SK-N-SH (cell line): Measurements from ENCODE around the gene ST3GAL2. TPM values are rescaled to one million over a fixed set of nuclear protein-coding genes. Genes with fewer than 3 reads are reported as not detected.
"Not testable (repeated sequence)": the region's sequence is repeated elsewhere in the genome, so short reads cannot be mapped to it uniquely, and the experiment has no call there.

Experiments used
- CTCF ChIA-PET: fragments of 300-600, 350-600 bp; formaldehyde crosslinking; extraction: SDS; loops from one replicate; lab custom pipeline; 2021; lab: Yijun Ruan, JAX
- POLR2A ChIA-PET: fragments of 350-600 bp; sonication (Branson Sonifier 250); formaldehyde crosslinking; extraction: SDS; loops from one replicate; lab custom pipeline; 2020; ENCODE audit warnings: antibody characterized with exemption, inconsistent platforms; lab: Yijun Ruan, JAX
- DNase-seq: peaks from one replicate; pipeline ENCODE4 v3.0.0; 2012
- H2AFZ ChIP-seq: fragments of 200-600 bp; sonication (generic); 2 replicates; pipeline ENCODE4 v1.8.1; 2016; ENCODE audit warnings: antibody characterized with exemption, mild to moderate bottlenecking, low read depth
- H3F3A ChIP-seq: fragments of 200-600 bp; sonication (generic); replicated peaks from 2 replicates; pipeline ENCODE3; 2016; ENCODE audit warnings: antibody characterized with exemption, mild to moderate bottlenecking; ENCODE audit not compliant: insufficient read depth
- H3K27ac ChIP-seq, 2 experiments: fragments of 200-500 bp in 1 of 2; fragments of 200-600 bp in 1 of 2; sonication (Bioruptor generic) in 1 of 2; sonication (generic), shearing (Covaris generic) in 1 of 2; 2 replicates each; pipeline versions ENCODE4 v1.5.1 to v1.6.1; 2014 to 2016; ENCODE audit warnings: low read depth in 2 of 2, inconsistent platforms in 1 of 2, low read length in 1 of 2, mild to moderate bottlenecking in 1 of 2, mixed read lengths in 1 of 2
- H3K27me3 ChIP-seq: fragments of 200-600 bp; sonication (generic), shearing (Covaris generic); 2 replicates; pipeline ENCODE4 v1.6.1; 2016; ENCODE audit warnings: mixed run types; ENCODE audit not compliant: insufficient read depth
- H3K36me3 ChIP-seq, 2 experiments: fragments of 200-500 bp in 1 of 2; fragments of 200-600 bp in 1 of 2; sonication (Bioruptor generic) in 1 of 2; sonication (generic) in 1 of 2; replicated peaks in 1 of 2; 2 replicates each; pipeline versions ENCODE3 to v1.5.1; 2014 to 2016; ENCODE audit warnings: low read length in 1 of 2, mild to moderate bottlenecking in 1 of 2; ENCODE audit not compliant: insufficient read depth in 2 of 2, control insufficient read depth in 1 of 2
- H3K4me1 ChIP-seq, 2 experiments: fragments of 200-500 bp in 1 of 2; fragments of 200-600 bp in 1 of 2; sonication (Bioruptor generic) in 1 of 2; sonication (generic), shearing (Covaris generic) in 1 of 2; 2 replicates each; pipeline versions ENCODE4 v1.5.1 to v1.6.1; 2014 to 2016; ENCODE audit warnings: low read depth in 1 of 2, low read length in 1 of 2, mixed run types in 1 of 2; ENCODE audit not compliant: insufficient read depth in 2 of 2, control insufficient read depth in 1 of 2
- H3K4me2 ChIP-seq: fragments of 200-600 bp; sonication (generic), shearing (Covaris generic); 2 replicates; pipeline ENCODE4 v1.6.1; 2017; ENCODE audit warnings: mixed run types
- H3K4me3 ChIP-seq, 2 experiments: fragments of 200-500 bp in 1 of 2; fragments of 200-600 bp in 1 of 2; sonication (Bioruptor generic) in 1 of 2; sonication (generic), shearing (Covaris generic) in 1 of 2; 2 replicates each; pipeline versions ENCODE4 v1.5.1 to v1.8.1; 2014 to 2016; ENCODE audit warnings: low read depth in 2 of 2, inconsistent platforms in 1 of 2, low read length in 1 of 2, mild to moderate bottlenecking in 1 of 2, mixed read lengths in 1 of 2, moderate library complexity in 1 of 2
- H3K79me2 ChIP-seq: fragments of 200-600 bp; sonication (generic); 2 replicates; pipeline ENCODE4 v1.8.1; 2017; ENCODE audit warnings: mild to moderate bottlenecking; ENCODE audit not compliant: insufficient read depth
- H3K9ac ChIP-seq: fragments of 200-600 bp; sonication (generic); 2 replicates; pipeline ENCODE4 v1.6.1; 2017; ENCODE audit warnings: mixed run types
- H3K9me2 ChIP-seq: fragments of 200-600 bp; sonication (generic); 2 replicates; pipeline ENCODE4 v1.6.1; 2017; ENCODE audit warnings: mixed run types
- H3K9me3 ChIP-seq: fragments of 200-600 bp; sonication (generic); 2 replicates; pipeline ENCODE4 v1.6.1; 2017; ENCODE audit warnings: mixed run types, mild to moderate bottlenecking, moderate library complexity
- H4K20me1 ChIP-seq: fragments of 200-600 bp; sonication (generic); 2 replicates; pipeline ENCODE4 v1.6.1; 2017; ENCODE audit warnings: mild to moderate bottlenecking, mixed run types; ENCODE audit not compliant: insufficient read depth
- ELF1 ChIP-seq: IDR thresholded peaks from 2 replicates; pipeline ENCODE4 v1.4.0; 2012
- GABPA ChIP-seq: IDR thresholded peaks from 2 replicates; pipeline ENCODE4 v1.4.0; 2012; ENCODE audit warnings: low read depth, mild to moderate bottlenecking
- RAD21 ChIP-seq: IDR thresholded peaks from 2 replicates; pipeline ENCODE4 v1.6.1; 2012; ENCODE audit warnings: mild to moderate bottlenecking, low read length
- RXRA ChIP-seq: IDR thresholded peaks from 2 replicates; pipeline ENCODE4 v1.4.0; 2012; ENCODE audit warnings: low read depth, mild to moderate bottlenecking, borderline replicate concordance
- SMC3 ChIP-seq: IDR thresholded peaks from 2 replicates; pipeline ENCODE4 v1.6.1; 2012; ENCODE audit warnings: low read depth, low read length, improper control_type of control experiment
- TEAD4 ChIP-seq: IDR thresholded peaks from 2 replicates; pipeline ENCODE4 v1.4.0; 2012; ENCODE audit warnings: mild to moderate bottlenecking, borderline replicate concordance; ENCODE audit not compliant: insufficient read depth
- WGBS: methylation state at CpG from one replicate; pipeline ENCODE4 v1.1.6; 2017; ENCODE audit warnings: low lambda C conversion rate; 5-methylcytosine and 5-hydroxymethylcytosine counted together
- polyA plus RNA-seq, 3 experiments: library from polyadenylated mRNA; depleted of rRNA; stranded (reverse); fragments of >200 nt; gene quantifications; 2 replicates each; pipeline ENCODE4 v1.2.3, GENCODE V29; 2012
- TF ChIP-seq, protein P1 (sequence below): IDR thresholded peaks from 2 replicates; pipeline ENCODE4 v1.4.0; 2012; ENCODE audit warnings: low read depth
- TF ChIP-seq, protein P2 (sequence below): IDR thresholded peaks from 2 replicates; pipeline ENCODE4 v1.4.0; 2012; ENCODE audit warnings: low read depth, borderline replicate concordance
- TF ChIP-seq, protein P3 (sequence below): fragments of 200-600 bp; sonication (generic); IDR thresholded peaks from 2 replicates; pipeline ENCODE4 v1.6.1; 2017; ENCODE audit warnings: antibody characterized with exemption, mild to moderate bottlenecking, moderate library complexity

ST3GAL2 gene
- polyA plus RNA-seq, 1 of the 3 experiments (the other 2 are of a cell fraction), result 19.9 TPM

DNA sequence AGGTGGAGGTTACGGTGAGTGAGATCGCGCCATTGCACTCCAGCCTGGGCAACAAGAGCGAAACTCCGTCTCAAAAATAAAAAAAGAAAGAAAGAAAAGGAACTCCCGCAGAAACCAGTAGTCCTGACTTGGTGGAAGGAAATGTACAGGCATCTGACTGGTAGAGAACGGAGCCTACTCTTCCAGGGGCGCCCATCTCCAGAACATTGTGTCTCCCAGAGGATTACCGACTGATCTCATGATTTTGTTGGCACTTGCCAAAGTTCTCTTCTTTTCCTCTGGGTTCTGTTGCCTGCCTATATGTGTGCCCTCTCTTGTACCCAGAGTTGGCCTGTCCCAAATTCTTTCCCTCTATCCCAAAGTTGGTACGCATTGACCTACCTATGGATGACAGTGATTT, 68.0 kb downstream of the ST3GAL2 start:
- Histone ChIP-seq H3K4me3 (no peak overlapping the region), H3K9ac (no peak overlapping the region), H3K9me2 (no peaks in the 10 kb centered on the region), H3K9me3 (no peaks in the 10 kb centered on the region), H2AFZ (no peak overlapping the region), H3K27ac (no peak overlapping the region), H4K20me1 (no peaks in the 10 kb centered on the region), H3K27me3 (no peaks in the 10 kb centered on the region), H3K4me2 (no peak overlapping the region), H3K4me1 (no peaks in the 10 kb centered on the region), H3K36me3 (peaks cover 16 to 55% of the 10 kb centered on the region in 2 experiments), H3F3A (peaks cover 24% of the 10 kb centered on the region), H3K79me2 (no peaks in the 10 kb centered on the region)
- ChIA-PET CTCF (interaction anchor here (1.2 kb wide), 1 partner anchor 100 kb away, joined by 4 read pairs; no protein-coding TSS in a partner anchor), POLR2A (no interaction called here)
- 91% methylated on average over 10 of the region's 10 CpGs for WGBS
- TF ChIP-seq TEAD4, result no peak
- TF ChIP-seq RXRA, result no peak
- no peak for TF ChIP-seq ELF1
- TF ChIP-seq GABPA, result no peak
- no peak for TF ChIP-seq SMC3
- TF ChIP-seq, protein P1, sequence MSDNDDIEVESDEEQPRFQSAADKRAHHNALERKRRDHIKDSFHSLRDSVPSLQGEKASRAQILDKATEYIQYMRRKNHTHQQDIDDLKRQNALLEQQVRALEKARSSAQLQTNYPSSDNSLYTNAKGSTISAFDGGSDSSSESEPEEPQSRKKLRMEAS, result no peak
- TF ChIP-seq, protein P2, sequence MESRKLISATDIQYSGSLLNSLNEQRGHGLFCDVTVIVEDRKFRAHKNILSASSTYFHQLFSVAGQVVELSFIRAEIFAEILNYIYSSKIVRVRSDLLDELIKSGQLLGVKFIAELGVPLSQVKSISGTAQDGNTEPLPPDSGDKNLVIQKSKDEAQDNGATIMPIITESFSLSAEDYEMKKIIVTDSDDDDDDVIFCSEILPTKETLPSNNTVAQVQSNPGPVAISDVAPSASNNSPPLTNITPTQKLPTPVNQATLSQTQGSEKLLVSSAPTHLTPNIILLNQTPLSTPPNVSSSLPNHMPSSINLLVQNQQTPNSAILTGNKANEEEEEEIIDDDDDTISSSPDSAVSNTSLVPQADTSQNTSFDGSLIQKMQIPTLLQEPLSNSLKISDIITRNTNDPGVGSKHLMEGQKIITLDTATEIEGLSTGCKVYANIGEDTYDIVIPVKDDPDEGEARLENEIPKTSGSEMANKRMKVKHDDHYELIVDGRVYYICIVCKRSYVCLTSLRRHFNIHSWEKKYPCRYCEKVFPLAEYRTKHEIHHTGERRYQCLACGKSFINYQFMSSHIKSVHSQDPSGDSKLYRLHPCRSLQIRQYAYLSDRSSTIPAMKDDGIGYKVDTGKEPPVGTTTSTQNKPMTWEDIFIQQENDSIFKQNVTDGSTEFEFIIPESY, result no peak
- DNase-seq, result no peak

GRCh38 chr16:70370145-70370544, 68.8 kb downstream of the ST3GAL2 start:
- not testable (repeated sequence) for H3K9me3 ChIP-seq, H3K4me3 ChIP-seq, H3K27ac ChIP-seq, H3K4me1 ChIP-seq, H3K9me2 ChIP-seq, H3K79me2 ChIP-seq, H2AFZ ChIP-seq, H3K9ac ChIP-seq, H3K27me3 ChIP-seq, H3K4me2 ChIP-seq, H4K20me1 ChIP-seq
- DNase-seq, result peak; percentile 32
- WGBS, result 78% methylated on average over 10 of the region's 10 CpGs
- ChIA-PET POLR2A (interaction anchor here (0.6 to 1.2 kb wide), 5 partner anchors 45 to 401 kb away, joined by 3 to 4 read pairs (median 3); no protein-coding TSS in a partner anchor), CTCF (interaction anchor here (0.9 to 2.4 kb wide), 9 partner anchors 8 to 284 kb away, joined by 3 to 9 read pairs (median 4); partner anchors contain the start of genes IL34 and ST3GAL2)
- Histone ChIP-seq H3K36me3 (peaks cover 20 to 55% of the 10 kb centered on the region in 2 experiments), H3F3A (peaks cover 22% of the 10 kb centered on the region)
- peak; percentile 54 for TF ChIP-seq RAD21
- peak; percentile 49 for TF ChIP-seq SMC3
- TF ChIP-seq, protein P3, sequence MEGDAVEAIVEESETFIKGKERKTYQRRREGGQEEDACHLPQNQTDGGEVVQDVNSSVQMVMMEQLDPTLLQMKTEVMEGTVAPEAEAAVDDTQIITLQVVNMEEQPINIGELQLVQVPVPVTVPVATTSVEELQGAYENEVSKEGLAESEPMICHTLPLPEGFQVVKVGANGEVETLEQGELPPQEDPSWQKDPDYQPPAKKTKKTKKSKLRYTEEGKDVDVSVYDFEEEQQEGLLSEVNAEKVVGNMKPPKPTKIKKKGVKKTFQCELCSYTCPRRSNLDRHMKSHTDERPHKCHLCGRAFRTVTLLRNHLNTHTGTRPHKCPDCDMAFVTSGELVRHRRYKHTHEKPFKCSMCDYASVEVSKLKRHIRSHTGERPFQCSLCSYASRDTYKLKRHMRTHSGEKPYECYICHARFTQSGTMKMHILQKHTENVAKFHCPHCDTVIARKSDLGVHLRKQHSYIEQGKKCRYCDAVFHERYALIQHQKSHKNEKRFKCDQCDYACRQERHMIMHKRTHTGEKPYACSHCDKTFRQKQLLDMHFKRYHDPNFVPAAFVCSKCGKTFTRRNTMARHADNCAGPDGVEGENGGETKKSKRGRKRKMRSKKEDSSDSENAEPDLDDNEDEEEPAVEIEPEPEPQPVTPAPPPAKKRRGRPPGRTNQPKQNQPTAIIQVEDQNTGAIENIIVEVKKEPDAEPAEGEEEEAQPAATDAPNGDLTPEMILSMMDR, result peak; percentile 78
